Panc1 (cell line): Measurements from ENCODE around the gene CFLAR. TPM values are rescaled to one million over a fixed set of nuclear protein-coding genes. Genes with fewer than 3 reads are reported as not detected.

Experiments used
- ATAC-seq: fragments of 200-7000 bp; cut with Tn5 transposase; 2 replicates; pipeline ENCODE4 v1.9.1; 2020; ENCODE audit warnings: mild to moderate bottlenecking, moderate library complexity
- BruUV-seq: library from RNA; stranded (reverse); fragments of 400-500 nt; replicated peaks from 2 replicates; lab custom pipeline; 2021; lab: Mats Ljungman, UMichigan
- CTCF ChIA-PET: fragments of 300-600 bp; sonication (Branson Sonifier 250); formaldehyde crosslinking; loops from one replicate; lab custom pipeline; 2022; ENCODE audit warnings: antibody characterized with exemption; lab: Charles Lee
- POLR2A ChIA-PET: fragments of 300-600 bp; sonication (Branson Sonifier 250); formaldehyde crosslinking; loops from one replicate; lab custom pipeline; 2022; ENCODE audit warnings: antibody characterized with exemption; lab: Charles Lee
- DNase-seq: peaks from one replicate; pipeline ENCODE4 v3.0.0-alpha.2; 2010; ENCODE audit warnings: low read depth, low spot score
- H3K27ac ChIP-seq: 2 replicates; pipeline ENCODE4 v1.5.1; 2011; ENCODE audit warnings: mild to moderate bottlenecking, low read length, inconsistent platforms
- H3K27me3 ChIP-seq: fragments of 200-500 bp; sonication (Bioruptor generic); 2 replicates; pipeline ENCODE4 v1.6.0; 2014; ENCODE audit warnings: low read length, inconsistent platforms; ENCODE audit not compliant: control insufficient read depth, insufficient read depth
- H3K36me3 ChIP-seq: fragments of 200-500 bp; sonication (Bioruptor generic); 2 replicates; pipeline ENCODE4 v1.5.1; 2014; ENCODE audit warnings: inconsistent platforms, mild to moderate bottlenecking, low read length, moderate library complexity; ENCODE audit not compliant: control insufficient read depth, insufficient read depth
- H3K4me1 ChIP-seq: 2 replicates; pipeline ENCODE4 v1.5.1; 2011; ENCODE audit warnings: inconsistent platforms, mild to moderate bottlenecking, low read length, moderate library complexity; ENCODE audit not compliant: control insufficient read depth, insufficient read depth
- H3K4me3 ChIP-seq, 2 experiments: 2 replicates each; pipeline ENCODE4 v1.5.1; 2011 to 2012; ENCODE audit warnings: low read depth in 2 of 2, low read length in 2 of 2, mild to moderate bottlenecking in 2 of 2, inconsistent platforms in 1 of 2, moderate library complexity in 1 of 2
- H3K9me3 ChIP-seq: fragments of 200-500 bp; sonication (Bioruptor generic); 2 replicates; pipeline ENCODE4 v1.5.1; 2014; ENCODE audit warnings: low read depth, mild to moderate bottlenecking, inconsistent platforms, low read length, moderate library complexity; ENCODE audit not compliant: control insufficient read depth, insufficient read depth
- CTCF ChIP-seq: fragments of 450-650 bp; IDR thresholded peaks from 2 replicates; pipeline ENCODE4 v1.5.1; 2017; ENCODE audit warnings: mild to moderate bottlenecking
- POLR2AphosphoS5 ChIP-seq: IDR thresholded peaks from 2 replicates; pipeline ENCODE4 v1.6.1; 2012; ENCODE audit warnings: mild to moderate bottlenecking, low read depth, low read length, moderate library complexity
- REST ChIP-seq, 2 experiments: IDR thresholded peaks; 2 replicates each; pipeline ENCODE4 v1.6.1; 2011 to 2012; ENCODE audit warnings: low read depth in 2 of 2, control low read depth in 1 of 2, low read length in 1 of 2, mild to moderate bottlenecking in 1 of 2, moderate library complexity in 1 of 2; ENCODE audit not compliant: insufficient read depth in 1 of 2
- SIN3A ChIP-seq: IDR thresholded peaks from 2 replicates; pipeline ENCODE4 v1.6.1; 2012; ENCODE audit warnings: low read depth, mild to moderate bottlenecking, low read length, moderate library complexity, borderline replicate concordance; ENCODE audit not compliant: insufficient read depth
- TCF7L2 ChIP-seq: IDR thresholded peaks from 2 replicates; pipeline ENCODE4 v1.6.1; 2011; ENCODE audit warnings: mild to moderate bottlenecking, low read depth, low read length, inconsistent platforms
- in situ Hi-C: cut with HindIII; loops from 2 replicates; pipeline ENCODE4 v1.10.0; 2016; ENCODE audit warnings: low sequenced_read_pairs, low pct_unique_long_range_greater_than_20kb
- intact Hi-C: fragments of 100-400 bp; cut with micrococcal nuclease; formaldehyde crosslinking; loops from one replicate; pipeline ENCODE4 v1.10.0; 2022; ENCODE audit not compliant: unreplicated experiment
- total RNA-seq: library from RNA; stranded (reverse); gene quantifications from one replicate; pipeline ENCODE4 v1.2.1, GENCODE V29; 2021; ENCODE audit not compliant: unreplicated experiment

CFLAR gene
- total RNA-seq, 1 experiment from 2014 or later: 46.3 TPM

- BruUV-seq: no TSS peak
- in situ Hi-C loops: no loop called here
- TF ChIP-seq SIN3A (no peak), CTCF (no peak), POLR2AphosphoS5 (no peak), REST (IDR thresholded peaks at IDR 0.05; ENCODE audit: insufficient read depth in 1 of 2, low read depth in 2 of 2, low read length in 1 of 2) (no peak), TCF7L2 (no peak)
- Histone ChIP-seq H3K4me3 (no peak overlapping the region), H3K36me3 (no peaks in the 10 kb centered on the region), H3K4me1 (no peaks in the 10 kb centered on the region), H3K9me3 (no peaks in the 10 kb centered on the region), H3K27ac (no peak overlapping the region), H3K27me3 (no peaks in the 10 kb centered on the region)
- ATAC-seq (no peak), DNase-seq (no peak)
- ChIA-PET CTCF (no interaction called here), POLR2A (no interaction called here)
- intact Hi-C loops: no loop called here
These were observed 72.5 kb downstream of the CFLAR start for GRCh38 chr2:201188449-201188848.

DNA sequence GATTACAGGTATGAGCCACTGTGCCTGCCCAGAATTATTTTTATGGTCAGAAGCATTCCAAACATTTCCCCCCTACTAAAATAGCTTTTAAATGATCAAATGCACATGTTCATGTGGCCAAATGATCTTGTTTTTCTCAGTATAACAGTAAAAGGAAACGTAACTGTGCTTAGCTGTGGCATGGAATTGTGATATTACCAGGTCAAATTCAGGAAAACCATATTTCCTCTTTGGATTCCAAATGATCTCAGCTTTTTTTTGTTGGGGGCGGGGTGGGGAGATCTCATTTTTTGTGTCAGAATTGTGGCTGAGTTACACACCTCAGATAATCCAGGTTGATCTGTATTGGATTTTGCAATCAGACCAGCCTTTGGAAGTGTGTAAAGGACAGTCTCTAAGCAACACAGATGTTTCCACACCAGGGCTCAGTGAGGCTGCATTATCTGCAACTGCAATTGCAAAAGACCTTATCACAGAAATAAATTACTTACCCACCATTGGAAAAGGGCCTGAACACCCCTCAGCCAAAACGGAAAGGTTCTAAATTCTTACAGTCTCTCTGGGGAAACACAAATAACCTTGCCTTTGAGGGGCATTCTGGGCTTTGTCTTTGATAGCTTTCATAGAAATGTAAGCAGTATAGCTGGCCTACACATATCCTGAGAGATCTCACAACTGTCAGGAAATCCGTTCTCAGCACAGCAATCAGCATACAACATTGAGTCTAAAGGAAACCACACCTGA, 75.3 kb downstream of the CFLAR start:
- TF ChIP-seq CTCF (no peak), POLR2AphosphoS5 (no peak), TCF7L2 (no peak), SIN3A (no peak), REST (IDR thresholded peaks at IDR 0.05; ENCODE audit: insufficient read depth in 1 of 2, low read depth in 2 of 2, low read length in 1 of 2) (no peak)
- H3K36me3 ChIP-seq: no peaks in the 10 kb centered on the region
- no peaks in the 10 kb centered on the region for H3K27me3 ChIP-seq
- no peak for ATAC-seq
- H3K4me3 ChIP-seq: no peak overlapping the region
- H3K9me3 ChIP-seq: no peaks in the 10 kb centered on the region
- no peak for DNase-seq
- ChIA-PET POLR2A (no interaction called here), CTCF (no interaction called here)
- BruUV-seq: no TSS peak
- intact Hi-C loops: no loop called here
- no peak overlapping the region for H3K27ac ChIP-seq
- no peaks in the 10 kb centered on the region for H3K4me1 ChIP-seq
- in situ Hi-C loops: no loop called here
